Hematopoietic multipotent progenitor cell treated with erythropoietin and hydrocortisone succinate and interleukin-3 and kit ligand, for 8 days (in vitro differentiated cells): ENCODE results near the gene SPHK2.
"Not testable (repeated sequence)": the region's sequence is repeated elsewhere in the genome, so short reads cannot be mapped to it uniquely, and the experiment has no call there.

Source experiments
- DNase-seq: peaks from one replicate; pipeline ENCODE4 v3.0.0-alpha.2; 2015

Gene SPHK2

GRCh38 chr19:48624791-48625723 is 5.8 kb downstream of the SPHK2 start:
- DNase-seq: no peak

- DNase-seq: no peak
These were observed 6.6 kb downstream of the SPHK2 start for GRCh38 chr19:48625891-48626327.

GRCh38 chr19:48627201-48627864 is 8.0 kb downstream of the SPHK2 start:
- DNase-seq: no peak

GRCh38 chr19:48627865-48628314 is 8.6 kb downstream of the SPHK2 start:
- DNase-seq: no peak

- DNase-seq: no peak
These were observed 9.4 kb downstream of the SPHK2 start for GRCh38 chr19:48628486-48629296.

- DNase-seq: no peak
These were observed 9.9 kb downstream of the SPHK2 start for GRCh38 chr19:48629297-48629598.

- peak; percentile 54 for DNase-seq
These were observed 10.4 kb downstream of the SPHK2 start for GRCh38 chr19:48629599-48630295.

- peak; percentile 93 for DNase-seq
These were observed 11.2 kb downstream of the SPHK2 start for GRCh38 chr19:48630296-48631063.

GRCh38 chr19:48631225-48631624 is 11.9 kb downstream of the SPHK2 start:
- DNase-seq: no peak

GRCh38 chr19:48632286-48632685 is 13.0 kb downstream of the SPHK2 start:
- not testable (repeated sequence) for DNase-seq

GRCh38 chr19:48632692-48633147 is 13.4 kb downstream of the SPHK2 start:
- peak; percentile 67 for DNase-seq

- DNase-seq: peak; percentile 40
These were observed 14.1 kb downstream of the SPHK2 start for GRCh38 chr19:48633148-48634035.

GRCh38 chr19:48634036-48634342 is 14.7 kb downstream of the SPHK2 start:
- DNase-seq: no peak

GRCh38 chr19:48634424-48635262 is 15.3 kb downstream of the SPHK2 start:
- peak; percentile 97 for DNase-seq

GRCh38 chr19:48635263-48635965 is 16.1 kb downstream of the SPHK2 start:
- peak; percentile 67 for DNase-seq

- no peak for DNase-seq
These were observed 16.9 kb downstream of the SPHK2 start for GRCh38 chr19:48635966-48636858.

GRCh38 chr19:48636859-48637448 is 17.6 kb downstream of the SPHK2 start, which contains the start of gene DBP:
DBP (minus strand) TSS chr19:48637379; CDS start chr19:48636994, 385 bp downstream.
- no peak for DNase-seq
